ENCODE data around the gene TIMM17A. TPM values are rescaled to one million over a fixed set of nuclear protein-coding genes. Genes with fewer than 3 reads are reported as not detected.

Gene TIMM17A
- total RNA-seq (31.3 TPM), polyA plus RNA-seq (ENCODE audit: insufficient read depth in 1 of 8, insufficient read length in 8 of 8, low replicate concordance in 1 of 8) (10 to 100 TPM; 33.6 to 44.9 (median 37.0) TPM)
- long read RNA-seq, donor 1, transcript TIMM17A-201 (6 exons, 1,659 nt) = major isoform, 9 of 9 reads
- long read RNA-seq, donor 1, partial matches to known transcripts = 0 of 9 reads
- long read RNA-seq, donor 1, other reads (novel, unspliced or antisense) = 0 of 9 reads
- long read RNA-seq, donor 2, partial matches to known transcripts = 0 of 3 reads
- long read RNA-seq, donor 2, other reads (novel, unspliced or antisense) = 0 of 3 reads
- long read RNA-seq, donor 3, transcript TIMM17A-201 (6 exons, 1,659 nt) = major isoform, 9 of 12 reads
- long read RNA-seq, donor 3, partial matches to known transcripts = 0 of 12 reads
- long read RNA-seq, donor 3, other reads (novel, unspliced or antisense) = 0 of 12 reads
- long read RNA-seq, donor 4, transcript TIMM17A-201 (6 exons, 1,659 nt) = major isoform, 10 of 11 reads
- long read RNA-seq, donor 4, partial matches to known transcripts = 0 of 11 reads
- long read RNA-seq, donor 4, other reads (novel, unspliced or antisense) = 0 of 11 reads
- long read RNA-seq, donor 5, transcript TIMM17A-201 (6 exons, 1,659 nt) = major isoform, 44 of 51 reads
- long read RNA-seq, donor 5, partial matches to known transcripts = 0 of 51 reads
- long read RNA-seq, donor 5, other reads (novel, unspliced or antisense) = 5 of 51 reads
- long read RNA-seq, donor 6, transcript TIMM17A-201 (6 exons, 1,659 nt) = major isoform, 26 of 35 reads
- long read RNA-seq, donor 6, partial matches to known transcripts = 0 of 35 reads
- long read RNA-seq, donor 6, other reads (novel, unspliced or antisense) = 6 of 35 reads
- long read RNA-seq, donor 7, transcript TIMM17A-201 (6 exons, 1,659 nt) = major isoform, 18 of 20 reads
- long read RNA-seq, donor 7, partial matches to known transcripts = 0 of 20 reads
- long read RNA-seq, donor 7, other reads (novel, unspliced or antisense) = 0 of 20 reads
- long read RNA-seq, donor 8, transcript TIMM17A-201 (6 exons, 1,659 nt) = major isoform, 14 of 23 reads
- long read RNA-seq, donor 8, partial matches to known transcripts = 9 of 23 reads
- long read RNA-seq, donor 8, other reads (novel, unspliced or antisense) = 0 of 23 reads
- long read RNA-seq, donor 9, transcript TIMM17A-201 (6 exons, 1,659 nt) = major isoform, 9 of 11 reads
- long read RNA-seq, donor 9, partial matches to known transcripts = 0 of 11 reads
- long read RNA-seq, donor 9, other reads (novel, unspliced or antisense) = 0 of 11 reads
- long read RNA-seq, donor 10, transcript TIMM17A-203 (3 exons, 2,523 nt) = minor isoform, 8 of 43 reads
- long read RNA-seq, donor 10, transcript TIMM17A-201 (6 exons, 1,659 nt) = major isoform, 30 of 43 reads
- long read RNA-seq, donor 10, partial matches to known transcripts = 5 of 43 reads
- long read RNA-seq, donor 10, other reads (novel, unspliced or antisense) = 0 of 43 reads
- long read RNA-seq, donor 11, transcript TIMM17A-201 (6 exons, 1,659 nt) = major isoform, 8 of 8 reads
- long read RNA-seq, donor 11, partial matches to known transcripts = 0 of 8 reads
- long read RNA-seq, donor 11, other reads (novel, unspliced or antisense) = 0 of 8 reads

DNA sequence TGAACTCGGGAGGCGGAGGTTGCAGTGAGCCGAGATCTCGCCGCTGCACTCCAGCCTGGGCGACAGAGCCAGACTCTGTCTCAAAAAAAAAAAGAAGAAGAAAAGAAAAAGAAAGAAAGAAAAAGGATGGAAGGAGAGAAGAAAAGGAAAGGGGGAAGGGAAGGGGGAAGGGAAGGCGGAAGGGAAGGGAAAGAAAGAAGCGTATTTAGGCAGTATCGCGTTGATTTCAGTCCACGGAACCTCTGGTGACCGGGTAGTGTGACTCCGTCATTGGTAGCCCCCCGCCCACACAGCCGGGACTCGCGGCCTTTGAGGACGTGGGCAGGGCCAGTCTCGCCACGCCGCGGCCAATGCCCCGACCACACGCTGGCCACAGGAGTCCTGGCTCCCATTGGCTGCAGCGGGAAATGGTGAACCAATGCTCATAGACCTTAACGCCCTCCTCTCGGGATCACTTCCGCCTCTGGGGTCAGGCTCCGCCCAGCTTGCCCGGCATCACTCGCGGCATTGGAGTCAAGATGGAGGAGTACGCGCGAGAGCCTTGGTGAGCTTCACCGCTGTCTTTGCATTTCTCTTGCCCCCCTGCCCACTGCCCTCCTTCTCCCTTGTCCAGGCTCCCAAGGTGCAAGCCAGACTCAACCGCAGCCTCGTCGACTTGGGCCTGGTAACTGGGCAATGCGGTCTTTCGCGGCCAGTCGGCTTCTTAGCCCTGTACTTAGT, at the start of gene TIMM17A:
TSS of gene TIMM17A (plus strand) at position 495 of the 720 bp plus-strand sequence. CDS start at position 519, 24 bp downstream.
- under 1% methylated on average over 36 of the region's 43 CpGs for WGBS (ENCODE audit: insufficient coverage)
- peak within 1 kb of the TSS; percentile 90 for H3K4me3 ChIP-seq (ENCODE audit: low read length)
- H3K9me3 ChIP-seq (replicated peaks; ENCODE audit: control insufficient read depth, low read depth, low read length) = no peaks in the 10 kb centered on the region
- peaks cover 2% of the 10 kb centered on the region for H3K4me1 ChIP-seq (ENCODE audit: control insufficient read depth, insufficient read depth, low read length)
- peak; percentile 100 for DNase-seq
- H3K27me3 ChIP-seq (ENCODE audit: control insufficient read depth, insufficient read depth, low read length) = no peaks in the 10 kb centered on the region
- H3K27ac ChIP-seq (ENCODE audit: low read length) = peak within 1 kb of the TSS; percentile 89
- peaks cover 21% of the 10 kb centered on the region for H3K36me3 ChIP-seq (ENCODE audit: control insufficient read depth, insufficient read depth, low read length)

DNA sequence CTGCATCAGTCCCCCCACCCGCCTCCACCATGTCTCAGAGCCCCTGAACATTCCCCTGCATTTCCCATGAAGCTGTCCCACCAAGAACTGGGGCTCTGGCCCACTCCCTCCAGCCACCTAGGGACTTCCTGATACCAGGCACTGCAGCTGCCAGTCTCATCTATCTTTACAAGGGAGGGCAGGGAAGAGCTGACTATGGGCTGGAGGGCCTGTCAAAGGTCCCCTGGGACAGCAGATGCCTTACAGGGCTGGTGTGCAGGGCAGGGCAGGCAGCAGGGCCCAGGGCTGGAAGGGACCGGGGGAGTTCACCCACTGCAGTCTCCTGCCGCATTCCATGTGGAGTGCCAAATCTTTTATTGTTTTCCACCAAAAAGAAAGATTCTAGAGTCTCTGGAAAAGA, 49.0 kb upstream of the TIMM17A start:
- Histone ChIP-seq H3K27ac (ENCODE audit: low read length) (peak overlapping the region; percentile 67), H3K36me3 (ENCODE audit: control insufficient read depth, insufficient read depth, low read length) (no peaks in the 10 kb centered on the region), H3K9me3 (replicated peaks; ENCODE audit: control insufficient read depth, low read depth, low read length) (no peaks in the 10 kb centered on the region), H3K4me3 (ENCODE audit: low read length) (no peak overlapping the region), H3K4me1 (ENCODE audit: control insufficient read depth, insufficient read depth, low read length) (peaks cover 38% of the 10 kb centered on the region), H3K27me3 (ENCODE audit: control insufficient read depth, insufficient read depth, low read length) (no peaks in the 10 kb centered on the region)
- no peak for DNase-seq
- whole genome bisulfite sequencing (ENCODE audit: insufficient coverage) = 100% methylated on average over 1 of the region's 3 CpGs

DNA sequence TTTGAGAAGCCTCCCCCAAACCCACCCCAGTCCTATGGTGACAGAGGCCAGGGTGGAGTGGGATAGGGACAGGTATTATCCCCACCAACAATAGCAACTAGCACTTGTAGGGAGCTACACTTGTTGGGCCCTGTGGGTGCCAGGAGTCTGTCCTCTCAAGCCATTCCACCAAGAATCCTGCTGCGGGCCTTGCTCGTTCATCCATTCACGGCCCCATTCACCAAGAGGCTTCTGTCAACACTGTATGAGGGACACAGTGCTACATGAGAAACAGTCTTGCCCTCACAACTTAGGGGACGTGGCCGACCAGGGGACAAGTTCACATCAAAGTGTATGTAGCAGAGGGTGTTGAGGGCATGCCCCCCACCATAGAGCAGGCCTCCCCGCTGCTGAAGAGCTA, 47.7 kb upstream of the TIMM17A start:
- H3K9me3 ChIP-seq (replicated peaks; ENCODE audit: control insufficient read depth, low read depth, low read length) = no peaks in the 10 kb centered on the region
- H3K4me3 ChIP-seq (ENCODE audit: low read length) = no peak overlapping the region
- DNase-seq = no peak
- H3K4me1 ChIP-seq (ENCODE audit: control insufficient read depth, insufficient read depth, low read length) = peaks cover 38% of the 10 kb centered on the region
- no peaks in the 10 kb centered on the region for H3K36me3 ChIP-seq (ENCODE audit: control insufficient read depth, insufficient read depth, low read length)
- H3K27me3 ChIP-seq (ENCODE audit: control insufficient read depth, insufficient read depth, low read length) = no peaks in the 10 kb centered on the region
- 90% methylated on average over 3 of the region's 6 CpGs for WGBS (ENCODE audit: insufficient coverage)
- H3K27ac ChIP-seq (ENCODE audit: low read length) = no peak overlapping the region

DNA sequence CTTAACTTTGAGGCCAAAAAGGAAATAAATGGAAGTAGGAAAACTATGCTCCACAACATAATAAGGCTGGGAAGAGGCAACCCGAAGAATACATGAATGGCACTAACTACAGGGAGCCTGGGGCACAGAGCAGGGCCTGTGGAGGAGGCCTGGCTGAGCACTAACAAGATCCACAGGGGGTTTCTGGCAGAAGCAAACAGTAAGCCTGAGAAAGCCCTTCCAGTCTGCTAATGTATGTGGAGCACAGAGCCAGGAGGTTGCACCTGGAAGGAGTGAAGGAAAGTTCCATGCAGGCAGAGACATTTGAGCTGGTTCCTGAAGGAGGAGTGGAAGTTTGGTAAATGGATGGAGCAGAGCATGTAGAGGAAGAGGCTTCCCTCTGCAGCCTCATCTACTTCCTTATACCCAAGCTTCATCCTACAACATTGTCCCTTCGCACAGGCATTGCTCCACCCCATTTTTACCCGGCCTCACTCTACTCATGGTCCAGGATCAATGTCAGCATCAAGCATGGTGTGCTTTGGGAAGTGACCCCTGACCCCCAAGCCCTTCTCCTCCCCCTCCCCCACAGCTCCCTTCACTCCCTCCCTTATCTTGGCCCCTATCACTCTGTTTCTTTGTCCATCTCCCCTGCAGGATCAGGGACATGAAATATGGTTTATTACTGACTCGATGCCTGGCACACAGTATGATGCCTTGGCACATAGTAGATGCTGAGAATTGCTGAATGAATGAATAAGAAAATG, 43.3 kb upstream of the TIMM17A start:
- WGBS (ENCODE audit: insufficient coverage) = 36% methylated on average over 3 of the region's 4 CpGs
- no peak for DNase-seq
- peaks cover 8% of the 10 kb centered on the region for H3K4me1 ChIP-seq (ENCODE audit: control insufficient read depth, insufficient read depth, low read length)
- no peaks in the 10 kb centered on the region for H3K9me3 ChIP-seq (replicated peaks; ENCODE audit: control insufficient read depth, low read depth, low read length)
- no peaks in the 10 kb centered on the region for H3K36me3 ChIP-seq (ENCODE audit: control insufficient read depth, insufficient read depth, low read length)
- H3K27ac ChIP-seq (ENCODE audit: low read length) = no peak overlapping the region
- H3K4me3 ChIP-seq (ENCODE audit: low read length) = no peak overlapping the region
- H3K27me3 ChIP-seq (ENCODE audit: control insufficient read depth, insufficient read depth, low read length) = no peaks in the 10 kb centered on the region

DNA sequence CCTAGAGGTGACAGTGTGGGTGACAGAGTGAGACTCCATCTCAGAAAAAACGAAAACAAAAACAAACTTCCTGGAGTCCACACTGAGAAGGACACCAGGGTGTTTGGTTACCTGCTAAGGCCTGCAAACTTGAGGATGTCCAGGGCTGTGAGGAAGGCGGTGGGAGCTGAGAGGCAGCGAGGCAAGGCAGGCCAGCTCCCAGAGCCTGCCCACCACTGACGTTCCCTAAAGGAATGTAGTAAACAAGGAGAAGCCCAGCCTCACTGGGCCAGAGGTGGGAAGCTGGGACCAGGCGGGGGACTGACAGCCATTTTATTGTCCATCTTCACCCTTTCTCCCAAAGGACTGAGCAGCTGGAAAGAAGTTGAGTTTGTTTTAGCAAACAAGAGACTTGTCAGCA, 42.5 kb upstream of the TIMM17A start:
- Histone ChIP-seq H3K4me3 (ENCODE audit: low read length) (no peak overlapping the region), H3K4me1 (ENCODE audit: control insufficient read depth, insufficient read depth, low read length) (peaks cover 12% of the 10 kb centered on the region), H3K27ac (ENCODE audit: low read length) (no peak overlapping the region), H3K27me3 (ENCODE audit: control insufficient read depth, insufficient read depth, low read length) (no peaks in the 10 kb centered on the region), H3K36me3 (ENCODE audit: control insufficient read depth, insufficient read depth, low read length) (no peaks in the 10 kb centered on the region), H3K9me3 (replicated peaks; ENCODE audit: control insufficient read depth, low read depth, low read length) (no peaks in the 10 kb centered on the region)
- WGBS (ENCODE audit: insufficient coverage) = no CpG with 5 or more reads among the region's 5 CpGs
- no peak for DNase-seq

DNA sequence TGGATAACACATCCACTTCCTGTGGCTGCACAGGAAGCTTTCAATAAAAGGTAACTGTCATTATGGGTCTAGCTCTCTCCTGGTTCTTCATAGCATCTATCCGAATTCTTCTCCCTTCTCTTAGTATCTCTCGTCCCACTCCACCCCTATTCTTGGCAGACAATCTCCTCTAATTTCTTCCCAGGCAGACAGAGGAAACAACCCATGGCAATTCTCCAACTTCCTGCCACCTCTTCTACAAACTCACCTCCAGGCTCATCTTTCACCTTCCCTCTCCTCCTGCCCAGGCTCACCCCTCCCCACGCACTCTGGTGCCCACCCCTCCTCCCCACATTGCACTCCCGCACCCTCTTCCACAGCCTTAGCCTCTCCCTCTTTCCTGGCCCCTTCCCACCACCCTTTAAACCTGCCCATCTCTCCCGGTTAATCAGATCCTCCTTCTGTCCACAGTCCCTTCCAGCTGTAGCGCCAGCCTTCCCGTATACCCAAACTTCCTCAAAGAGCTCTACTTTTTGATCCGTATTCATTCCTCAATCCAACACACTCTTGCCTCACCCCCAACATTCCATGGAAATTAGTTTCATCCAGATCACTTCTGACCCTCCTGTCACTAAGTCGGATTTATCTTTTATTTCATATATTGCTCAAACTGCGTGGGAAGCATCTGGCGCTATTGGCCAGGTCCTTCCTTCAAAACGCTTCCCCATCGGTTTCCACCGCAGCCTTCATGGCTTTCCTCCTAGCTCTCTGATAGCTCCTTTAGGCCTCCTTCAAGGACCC, 40.7 kb upstream of the TIMM17A start:
- no peak for DNase-seq
- Histone ChIP-seq H3K4me1 (ENCODE audit: control insufficient read depth, insufficient read depth, low read length) (peaks cover 14% of the 10 kb centered on the region), H3K4me3 (ENCODE audit: low read length) (no peak overlapping the region), H3K27ac (ENCODE audit: low read length) (no peak overlapping the region), H3K9me3 (replicated peaks; ENCODE audit: control insufficient read depth, low read depth, low read length) (no peaks in the 10 kb centered on the region), H3K36me3 (ENCODE audit: control insufficient read depth, insufficient read depth, low read length) (no peaks in the 10 kb centered on the region), H3K27me3 (ENCODE audit: control insufficient read depth, insufficient read depth, low read length) (no peaks in the 10 kb centered on the region)
- WGBS (ENCODE audit: insufficient coverage) = 75% methylated on average over 12 of the region's 14 CpGs

DNA sequence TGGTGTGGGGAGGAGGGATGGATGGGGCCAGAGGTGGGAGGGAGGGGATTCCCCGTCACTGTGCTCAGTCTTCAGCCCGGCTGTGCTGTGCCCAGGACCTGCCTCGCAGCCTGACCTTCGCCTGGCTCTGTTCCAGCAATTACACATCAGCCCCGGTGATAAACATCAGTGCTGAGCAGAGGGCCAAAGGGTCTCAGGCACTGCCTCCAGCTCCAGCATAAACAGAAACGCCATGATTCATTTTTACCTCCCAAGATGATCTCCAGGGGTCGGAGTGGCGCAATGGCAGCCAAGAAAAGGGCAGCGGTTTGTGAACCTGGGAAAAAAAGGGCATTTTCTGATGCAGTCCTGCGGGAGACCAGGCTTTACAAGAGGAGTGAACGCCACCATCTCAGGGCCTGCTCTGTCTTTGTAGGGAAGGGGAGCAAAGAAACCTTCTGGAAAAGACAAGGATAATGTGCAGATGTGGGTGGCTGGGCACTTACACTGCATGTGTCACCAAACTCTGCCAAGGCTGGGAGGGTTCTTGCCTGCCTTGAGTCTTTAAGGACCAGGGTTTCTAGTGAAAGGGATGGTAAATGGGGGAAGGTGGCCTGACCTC, 38.6 kb upstream of the TIMM17A start:
- H3K27ac ChIP-seq (ENCODE audit: low read length) = no peak overlapping the region
- H3K4me3 ChIP-seq (ENCODE audit: low read length) = no peak overlapping the region
- H3K27me3 ChIP-seq (ENCODE audit: control insufficient read depth, insufficient read depth, low read length) = no peaks in the 10 kb centered on the region
- H3K4me1 ChIP-seq (ENCODE audit: control insufficient read depth, insufficient read depth, low read length) = peaks cover 14% of the 10 kb centered on the region
- H3K36me3 ChIP-seq (ENCODE audit: control insufficient read depth, insufficient read depth, low read length) = no peaks in the 10 kb centered on the region
- H3K9me3 ChIP-seq (replicated peaks; ENCODE audit: control insufficient read depth, low read depth, low read length) = no peaks in the 10 kb centered on the region
- DNase-seq = peak; percentile 46
- 26% methylated on average over 11 of the region's 11 CpGs for WGBS (ENCODE audit: insufficient coverage)
